AML-193 (cell line): ENCODE measurements around the gene MEF2B.
A peak's percentile ranks its signal among the peaks of the same experiment; 100 is the strongest.

Experiments
- DNase-seq, 2 experiments: peaks; one replicate each; lab custom pipeline; 2025; lab: John Stamatoyannopoulos, UW

The MEF2B gene

DNA sequence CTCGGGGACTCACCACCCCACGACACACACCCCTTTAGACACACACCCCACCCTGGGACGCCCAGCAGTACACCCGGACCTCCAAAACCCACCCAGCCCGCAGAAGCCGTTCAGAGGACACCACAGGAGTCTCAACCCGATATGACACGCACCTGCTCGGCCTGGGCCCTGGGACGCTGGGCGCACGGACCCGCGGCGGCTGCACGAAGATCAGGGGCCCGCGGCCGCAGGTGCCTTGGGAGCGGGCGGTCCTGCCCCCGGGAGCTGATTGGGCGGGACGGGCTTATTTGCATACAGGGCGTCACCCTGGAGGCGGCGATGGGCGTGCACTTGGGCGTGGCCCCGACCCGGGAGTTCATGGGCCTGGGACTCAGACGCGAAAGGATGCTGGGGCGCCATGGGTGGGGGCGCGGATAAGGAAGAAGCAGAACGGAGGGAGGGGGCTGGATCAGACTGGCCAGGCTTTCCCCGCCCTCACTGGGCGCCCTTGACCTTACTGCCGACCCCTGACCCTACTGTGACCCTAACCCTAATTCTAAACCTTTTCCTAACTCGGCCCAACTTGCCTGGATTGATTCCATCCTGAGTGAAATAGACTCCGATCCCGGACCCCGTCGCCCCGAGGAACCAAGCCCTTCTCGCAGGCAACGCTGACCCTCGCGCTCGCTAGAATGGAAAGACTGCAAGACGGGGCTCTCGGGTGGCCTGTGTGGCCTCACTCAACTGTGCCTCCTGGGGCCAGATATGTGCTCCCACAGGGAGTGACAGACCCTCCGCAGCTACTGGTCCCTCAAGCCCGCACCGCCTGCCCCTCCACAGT lies at the start of gene MEF2B:
MEF2B (minus strand) TSS at position 211 of the 820 bp plus-strand sequence. CDS start 19,528 bp downstream, outside the sequence.
- DNase-seq = no peak

DNA sequence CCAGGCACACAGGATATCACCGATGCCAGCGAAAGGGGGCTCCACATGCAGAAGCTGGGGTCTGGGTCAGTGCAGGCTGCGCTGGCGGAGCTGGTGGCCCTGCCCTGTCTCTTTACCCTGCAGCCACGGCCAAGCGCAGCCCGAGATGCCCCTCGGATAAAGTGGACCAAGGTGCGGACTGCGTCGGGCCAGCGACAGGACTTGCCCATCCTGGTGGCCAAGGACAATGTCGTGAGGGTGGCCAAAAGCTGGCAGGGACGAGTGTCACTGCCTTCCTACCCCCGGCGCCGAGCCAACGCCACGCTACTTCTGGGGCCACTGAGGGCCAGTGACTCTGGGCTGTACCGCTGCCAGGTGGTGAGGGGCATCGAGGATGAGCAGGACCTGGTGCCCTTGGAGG lies 48.8 kb upstream of the MEF2B start:
- DNase-seq = no peak

DNA sequence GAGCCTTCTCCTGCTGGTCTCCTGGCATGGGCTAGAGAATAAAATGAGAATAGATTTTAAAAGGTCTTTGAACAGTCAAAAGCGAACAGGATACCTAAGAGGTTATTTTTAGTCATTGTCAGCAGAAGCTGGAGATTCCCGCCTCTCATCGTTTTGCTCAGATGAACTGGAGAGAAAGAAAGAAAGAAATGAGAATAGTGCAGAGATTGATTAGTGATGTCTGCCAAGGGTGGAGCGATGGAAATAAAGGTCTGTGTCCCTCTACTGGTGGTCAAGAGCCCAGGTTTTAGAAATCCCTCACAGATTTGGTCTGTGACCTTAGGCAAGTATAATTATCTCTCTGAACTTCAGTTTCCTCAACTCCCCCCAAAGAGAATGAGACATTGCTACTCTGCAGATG lies 47.0 kb upstream of the MEF2B start:
- no peak for DNase-seq

DNA sequence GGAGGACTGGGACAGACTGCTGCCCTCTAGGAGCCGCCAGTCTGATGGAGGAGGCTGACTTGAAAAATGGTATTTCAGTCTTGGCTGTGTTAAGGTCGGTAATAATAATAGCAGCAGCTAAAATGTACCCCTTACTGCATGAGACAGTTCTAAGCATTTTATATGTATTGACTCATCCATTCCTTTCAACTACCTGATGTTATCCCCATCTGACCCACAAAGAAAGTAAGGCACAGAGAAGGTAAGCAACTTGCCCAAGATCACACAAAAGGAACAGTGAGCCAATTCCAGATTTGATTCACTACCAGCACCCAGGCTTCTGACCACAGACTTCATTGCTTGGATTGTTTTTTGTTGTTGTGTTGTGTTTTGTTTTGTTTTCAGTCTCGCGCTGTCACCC lies 45.7 kb upstream of the MEF2B start:
- no peak for DNase-seq

DNA sequence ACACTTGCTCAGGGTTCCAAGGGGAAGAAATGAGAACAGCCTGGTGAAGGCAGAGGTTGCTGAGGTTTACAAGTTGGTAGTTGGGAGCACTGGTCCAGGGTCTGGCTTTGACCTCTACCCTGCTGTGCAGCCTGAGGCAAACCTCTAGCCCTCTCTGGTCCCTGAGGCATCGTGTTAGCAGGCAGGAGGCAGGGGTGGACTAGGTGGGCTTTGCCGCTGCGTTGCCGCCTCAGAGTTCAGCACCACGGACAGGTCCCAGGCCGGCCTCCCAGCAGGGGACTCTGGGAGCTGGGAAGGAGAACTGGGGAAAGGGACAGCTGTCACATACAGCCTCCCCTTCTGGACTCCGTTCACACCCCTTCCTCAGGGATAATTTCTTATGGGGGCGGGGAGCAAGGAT lies 44.8 kb upstream of the MEF2B start:
- no peak for DNase-seq

DNA sequence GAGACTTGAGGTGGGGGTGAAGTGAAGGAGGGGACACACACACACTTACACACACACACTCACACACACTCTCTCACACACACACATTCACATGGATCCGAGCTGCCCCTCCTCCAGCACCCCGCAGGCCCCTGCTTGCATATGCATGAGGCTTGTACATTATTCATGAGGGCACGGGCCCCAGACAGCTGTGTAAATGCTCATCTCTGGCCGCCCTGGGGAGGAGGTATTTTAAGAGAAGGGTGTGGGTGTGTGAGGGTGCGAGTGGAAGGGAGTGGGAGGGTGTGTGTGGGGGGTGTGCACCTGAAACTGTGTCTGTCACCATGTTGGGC lies 44.1 kb upstream of the MEF2B start:
- no peak for DNase-seq

DNA sequence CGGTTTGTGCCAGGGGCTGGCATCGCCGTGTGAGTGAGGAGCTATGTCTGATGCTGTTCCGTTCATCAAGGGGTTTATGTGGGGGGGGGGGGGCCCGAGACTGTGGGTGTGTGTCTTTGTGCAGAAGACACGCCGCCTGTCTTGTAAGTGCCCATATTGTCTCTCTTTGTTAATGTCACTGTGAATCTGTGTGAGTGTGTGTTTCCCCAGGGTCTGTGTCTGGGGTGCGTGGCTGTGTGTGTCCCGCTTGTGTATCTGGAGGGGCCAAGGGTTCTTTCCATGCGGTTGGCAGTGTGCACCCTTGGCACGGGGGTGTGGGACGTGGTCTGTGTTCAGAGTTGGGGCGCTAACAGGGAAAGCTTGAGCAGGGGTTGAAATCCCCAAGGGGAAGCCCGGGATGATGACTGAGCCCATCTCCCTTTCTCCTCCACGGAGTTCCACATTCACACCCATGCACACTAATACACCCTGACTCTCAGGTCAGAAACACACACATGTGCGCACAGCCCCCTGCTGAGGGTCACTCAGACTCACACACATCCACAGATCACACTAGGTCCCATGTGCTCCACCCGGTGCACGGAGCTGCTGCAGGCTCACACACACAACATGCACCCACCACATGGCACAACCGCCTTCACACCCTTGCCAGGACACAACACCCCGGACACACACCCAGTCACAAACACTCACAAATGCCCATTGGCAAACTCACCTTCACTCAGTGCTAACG lies 43.5 kb upstream of the MEF2B start:
- DNase-seq = no peak

DNA sequence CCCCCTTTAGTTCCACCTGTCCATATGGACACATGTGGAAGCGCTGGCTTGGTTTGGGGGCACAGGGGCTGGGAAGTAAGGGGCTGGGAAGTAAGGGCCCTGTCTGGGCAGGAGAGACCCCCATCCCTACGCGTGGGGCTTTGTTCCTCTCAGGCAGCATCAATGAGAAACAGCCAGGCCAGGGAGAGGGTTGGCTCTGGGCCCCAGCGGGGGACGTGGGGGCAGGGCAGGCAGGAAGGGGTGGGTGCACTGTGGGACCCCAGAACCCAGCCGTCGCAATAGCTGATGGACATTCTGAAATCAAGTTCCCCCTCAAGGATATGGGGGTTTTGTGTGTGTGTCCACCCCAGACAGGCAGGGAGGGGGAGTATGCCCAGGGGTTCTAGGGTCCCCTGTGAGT lies 42.9 kb upstream of the MEF2B start:
- no peak for DNase-seq

DNA sequence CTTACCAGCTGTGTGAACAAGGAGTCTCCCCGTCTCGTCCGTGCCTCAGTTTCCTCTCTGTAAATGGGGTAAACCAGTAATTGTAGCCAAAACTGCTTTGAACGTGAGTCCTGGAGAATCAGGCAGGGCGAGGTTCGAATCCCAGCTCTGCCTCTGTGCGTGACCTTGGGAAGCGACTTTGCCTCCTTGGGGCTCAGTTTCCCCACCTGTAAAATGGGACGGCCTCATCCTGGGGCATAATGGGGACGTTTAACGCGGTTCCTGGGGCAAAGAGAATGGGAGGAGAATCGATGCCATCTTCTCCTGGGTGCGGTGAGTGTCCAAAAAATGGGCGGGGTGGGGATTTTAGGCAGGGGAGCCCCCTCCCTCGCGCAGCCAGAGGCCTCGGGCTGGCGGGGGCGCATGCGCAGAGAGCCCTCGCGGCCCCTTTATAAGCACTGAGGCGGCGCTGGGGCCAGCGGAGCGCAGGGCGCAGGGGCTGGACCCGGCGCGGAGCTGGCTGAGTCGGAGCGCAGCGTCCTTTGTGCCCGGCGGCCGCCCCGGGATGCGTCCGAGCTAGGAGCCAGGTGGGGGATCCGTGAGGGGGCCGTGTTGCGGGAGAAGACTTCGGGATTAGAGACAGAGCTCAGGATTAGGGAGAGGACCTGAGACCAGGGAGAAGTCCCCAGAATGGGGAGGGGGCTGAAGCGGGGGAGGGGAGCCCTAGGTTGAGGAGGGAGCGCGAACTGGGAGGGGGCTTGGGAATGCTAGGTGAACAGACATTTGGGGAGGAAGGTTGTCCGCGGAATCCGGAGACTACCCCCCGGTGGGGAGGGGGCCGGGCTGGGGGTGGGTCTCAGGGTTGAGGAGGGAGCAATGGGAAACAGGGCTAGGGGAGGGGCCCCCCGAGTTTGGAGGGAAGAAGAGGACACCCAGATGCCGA lies 41.7 kb upstream of the MEF2B start, which contains the start of gene NCAN:
NCAN (plus strand) TSS at position 460 of the 922 bp plus-strand sequence. CDS start 4,996 bp downstream, outside the sequence.
- DNase-seq = no peak

DNA sequence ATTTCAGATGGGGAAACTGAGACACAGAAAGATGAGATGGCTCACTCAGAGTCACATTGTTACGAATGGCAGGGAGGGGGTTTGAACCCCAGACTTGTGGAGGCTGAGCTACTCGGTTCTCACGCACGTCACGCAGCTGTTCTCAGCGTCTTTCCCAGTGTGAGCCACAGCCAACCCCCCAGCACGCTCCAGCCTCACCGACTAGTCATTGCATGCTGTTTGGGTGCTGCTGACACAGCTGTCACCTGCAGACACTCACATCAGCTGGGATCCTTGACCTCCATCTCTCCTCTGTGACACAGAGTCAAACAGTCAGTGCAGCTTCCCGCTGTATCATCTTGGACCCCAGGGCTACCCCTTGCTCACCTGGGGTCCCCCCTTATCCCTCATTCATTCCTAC lies 39.3 kb upstream of the MEF2B start:
- DNase-seq = no peak

DNA sequence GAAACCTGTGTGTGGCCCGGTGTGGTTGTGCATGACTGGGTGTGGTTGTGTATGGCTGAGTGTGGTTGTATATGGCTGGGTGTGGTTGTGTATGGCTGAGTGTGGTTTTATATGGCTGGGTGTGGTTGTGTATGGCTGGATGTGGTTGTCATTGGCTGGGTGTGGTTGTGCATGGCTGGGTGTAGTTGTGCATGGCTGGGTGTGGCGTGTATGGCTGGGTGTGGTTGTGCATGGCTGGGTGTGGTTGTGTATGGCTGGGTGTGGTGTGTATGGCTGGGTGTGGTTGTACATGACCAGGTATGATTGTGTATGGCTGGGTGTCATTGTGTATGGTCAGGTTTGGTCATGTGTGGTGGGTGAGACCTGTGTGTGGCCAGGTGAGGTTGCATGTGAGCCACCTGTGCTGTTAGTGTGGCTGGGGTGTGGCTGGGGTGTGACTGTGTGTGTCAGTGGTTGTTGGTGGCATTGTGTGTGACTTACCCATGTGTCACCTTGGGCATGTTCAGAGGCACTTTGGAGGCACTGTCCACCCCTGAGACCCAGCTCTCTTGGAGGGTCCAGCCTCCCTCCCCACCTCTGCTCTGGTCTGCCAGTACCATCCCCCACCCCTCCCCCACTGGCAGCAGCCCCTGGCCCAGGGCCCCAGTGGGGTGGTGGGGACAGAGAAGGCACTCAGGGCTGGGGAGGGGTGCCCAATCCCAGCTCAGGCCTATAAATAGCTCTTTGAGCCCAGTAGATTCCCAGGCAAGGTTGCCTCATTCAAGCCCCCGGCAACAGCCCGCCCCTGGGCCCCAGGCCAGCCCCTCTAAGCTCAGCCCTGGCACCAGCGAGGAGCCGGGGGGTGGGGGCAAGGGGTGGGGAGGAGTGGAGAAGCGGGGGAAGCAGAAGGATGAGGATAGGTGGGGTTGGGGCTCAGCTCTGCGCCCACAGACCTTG lies 37.8 kb upstream of the MEF2B start:
- no peak for DNase-seq

DNA sequence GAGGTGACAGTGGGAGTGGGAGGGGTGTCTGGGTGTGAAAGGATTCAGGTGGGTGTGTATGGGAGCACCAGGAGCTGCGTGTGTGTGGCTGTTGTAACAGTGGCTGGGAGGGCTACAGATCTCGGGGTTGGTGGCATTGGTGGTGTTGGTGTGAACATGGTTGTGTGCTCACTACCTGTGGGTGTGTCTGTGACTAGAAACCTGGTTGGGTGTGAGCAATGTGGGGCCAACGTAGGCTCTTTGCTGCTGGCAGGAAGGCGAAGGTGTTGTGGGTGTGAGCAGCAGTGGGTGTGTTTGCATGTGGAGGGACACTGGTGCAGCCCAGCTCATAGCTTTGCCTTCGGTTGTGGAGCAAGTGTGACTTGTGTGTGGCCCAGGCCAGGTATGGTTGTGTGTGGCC lies 36.9 kb upstream of the MEF2B start:
- no peak for DNase-seq

DNA sequence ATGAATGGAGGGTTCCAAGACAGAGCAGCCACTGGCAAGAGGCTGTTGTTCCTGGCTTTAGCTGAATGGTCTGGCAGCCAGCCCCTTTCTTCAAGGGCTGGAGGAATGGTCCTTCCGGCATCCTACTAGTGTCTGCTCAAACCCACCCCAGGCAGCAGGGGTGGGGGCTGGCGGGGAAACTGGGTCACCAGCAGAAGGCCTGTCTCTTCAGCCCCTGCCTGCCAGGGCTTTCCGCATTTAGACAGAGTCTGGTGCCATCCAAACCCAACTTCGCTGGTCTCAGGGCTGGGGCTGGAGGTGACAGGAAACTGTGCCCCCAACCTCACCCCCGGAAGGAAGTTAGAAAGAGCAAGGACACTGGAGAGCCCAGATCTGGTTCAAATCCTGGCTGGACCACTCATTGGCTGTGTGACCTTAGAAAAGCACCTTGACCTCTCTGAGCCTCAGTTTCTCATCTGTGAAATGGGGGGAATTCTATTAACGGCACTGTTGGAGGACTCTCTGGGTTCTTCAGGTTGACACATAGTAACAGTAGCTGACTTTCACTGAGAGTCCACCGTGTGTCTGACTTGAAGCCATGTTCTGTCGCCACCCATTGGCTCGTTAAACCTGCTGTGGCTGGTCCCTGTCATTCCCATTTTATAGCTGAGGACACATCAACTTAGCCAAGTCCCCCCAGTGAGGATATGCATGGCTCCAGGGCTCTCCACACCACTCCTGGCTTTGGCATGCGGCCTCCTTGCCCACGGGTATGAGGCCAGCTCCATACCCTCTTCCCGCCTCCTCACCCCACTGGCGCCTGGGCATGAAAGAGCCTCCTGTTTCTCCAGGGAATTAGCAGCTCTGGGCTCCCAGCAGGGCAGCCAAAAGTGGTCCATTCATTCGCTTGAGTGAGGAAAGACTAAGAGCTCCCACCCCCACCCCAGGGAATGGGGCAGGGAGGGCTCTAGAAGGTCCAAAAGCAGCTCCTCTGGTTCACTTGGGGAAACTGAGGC lies 35.6 kb upstream of the MEF2B start:
- DNase-seq = no peak

DNA sequence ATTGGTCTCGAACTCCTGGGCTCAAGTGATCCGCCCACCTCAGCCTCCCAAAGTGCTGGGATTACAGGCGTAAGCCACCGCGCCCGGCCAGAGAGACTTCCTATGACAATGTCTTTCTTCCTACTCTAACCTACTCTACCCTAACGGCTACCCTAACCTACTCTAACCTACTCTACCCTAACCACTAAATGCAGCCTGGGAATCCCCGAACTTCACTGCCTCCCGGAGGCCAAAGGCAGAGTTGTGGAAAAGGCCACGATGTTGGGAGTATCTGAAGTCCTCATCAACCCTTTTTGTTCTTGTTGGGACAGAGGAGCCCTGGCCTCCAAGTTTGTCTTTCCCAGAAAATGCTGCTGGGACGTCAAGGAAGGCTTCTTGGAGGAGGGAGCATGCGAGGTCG lies 34.1 kb upstream of the MEF2B start:
- DNase-seq = no peak

DNA sequence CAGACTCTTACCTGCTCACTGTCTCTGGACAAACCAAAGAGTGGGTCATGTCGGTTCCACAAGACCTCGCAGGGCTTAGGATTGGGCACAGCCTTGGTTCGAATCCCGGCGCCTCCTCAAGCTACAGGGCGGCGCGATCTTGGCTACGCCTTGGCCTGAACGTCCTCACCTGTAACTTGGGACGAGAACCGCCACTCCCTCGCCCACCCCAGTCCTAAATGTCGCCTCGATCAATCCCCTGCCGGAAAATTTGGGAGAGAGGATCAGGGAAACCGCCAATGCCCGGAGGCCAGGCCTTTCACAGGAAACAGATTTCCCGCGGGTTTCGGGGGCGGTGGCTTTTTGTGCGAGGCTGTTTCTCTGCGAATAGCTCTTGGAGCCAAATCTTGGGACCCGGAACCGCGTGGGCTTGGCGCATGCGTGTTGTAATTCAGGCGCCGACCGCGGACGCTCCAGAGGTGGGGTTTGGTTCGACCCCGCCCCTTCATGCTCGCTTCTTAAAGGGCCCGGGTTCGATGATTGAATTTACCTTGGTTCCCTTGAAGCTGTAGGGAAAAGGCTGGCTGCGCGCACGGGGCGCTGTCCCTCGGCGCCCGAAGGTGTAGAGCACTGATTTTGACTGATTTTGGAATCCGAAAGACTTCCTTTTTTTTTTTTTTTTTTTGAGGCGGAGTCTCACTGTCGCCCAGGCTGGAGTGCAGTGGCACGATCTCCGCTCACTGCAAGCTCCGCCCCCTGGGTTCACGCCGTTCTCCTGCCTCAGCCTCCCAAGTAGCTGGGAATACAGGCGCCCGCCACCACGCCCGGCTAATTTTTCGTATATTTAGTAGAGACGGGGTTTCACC lies 33.2 kb upstream of the MEF2B start, which contains the start of gene NR2C2AP:
NR2C2AP (minus strand) TSS at position 403 of the 845 bp plus-strand sequence; CDS start at position 49, 354 bp downstream.
- DNase-seq = peak; percentile 86 to 91

DNA sequence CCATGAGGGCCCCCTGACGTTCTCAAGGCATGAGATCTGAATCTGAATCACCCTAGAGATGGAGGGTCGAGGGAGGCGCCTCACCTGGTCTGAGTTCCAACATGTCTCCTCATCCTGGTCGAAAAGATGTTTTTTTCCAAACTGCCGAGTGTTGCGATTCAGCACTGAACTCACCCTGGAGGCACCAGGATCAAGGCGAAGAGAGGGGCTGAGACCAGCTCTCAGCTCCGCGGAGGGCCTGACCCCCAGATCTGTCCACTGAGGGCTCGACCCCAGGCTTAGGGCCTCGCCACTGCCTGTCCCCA lies 32.6 kb upstream of the MEF2B start:
- no peak for DNase-seq

DNA sequence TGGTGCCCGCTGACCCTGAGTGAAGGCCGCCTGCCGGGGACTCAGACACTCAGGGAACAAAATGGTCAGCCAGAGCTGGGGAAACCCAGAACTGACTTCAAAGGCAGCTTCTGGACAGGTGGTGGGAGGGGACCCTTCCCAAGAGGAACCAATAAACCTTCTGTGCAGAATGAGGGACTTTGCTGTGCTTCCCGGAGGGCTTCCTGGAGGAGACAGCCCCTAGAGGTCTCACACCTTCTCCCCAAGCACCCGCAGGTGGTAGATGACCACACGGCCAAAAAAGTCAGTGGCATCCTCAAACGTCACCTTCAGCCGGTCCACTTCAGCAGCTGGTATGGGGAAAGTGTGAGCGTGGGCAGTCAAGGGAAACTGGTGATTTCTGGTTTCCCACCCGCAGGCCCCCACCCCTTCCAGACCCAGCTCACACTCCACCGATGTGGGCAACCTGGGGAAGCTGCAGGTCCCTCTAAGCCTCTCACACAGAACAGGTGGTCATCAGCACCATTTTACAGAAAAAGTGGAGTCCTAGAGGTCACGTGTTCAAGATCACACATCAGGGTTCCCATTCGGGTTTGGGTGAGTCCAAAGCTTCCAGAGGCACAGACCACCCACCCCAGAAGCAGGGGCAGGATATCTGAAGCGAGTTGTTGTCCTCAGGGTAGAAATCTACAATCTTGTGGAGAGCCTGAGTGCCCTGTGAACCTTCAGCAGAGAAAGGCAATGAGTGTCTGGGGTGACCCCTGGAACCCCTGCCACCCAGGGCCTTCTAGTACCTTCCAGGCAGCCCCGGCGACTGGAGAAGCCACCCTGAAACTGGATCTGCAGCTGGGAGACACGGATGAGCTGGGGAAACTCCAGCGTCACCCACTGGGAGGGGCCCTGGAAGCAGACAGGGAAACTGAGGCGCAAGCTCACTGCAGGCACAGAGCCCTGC lies 31.9 kb upstream of the MEF2B start:
- no peak for DNase-seq

DNA sequence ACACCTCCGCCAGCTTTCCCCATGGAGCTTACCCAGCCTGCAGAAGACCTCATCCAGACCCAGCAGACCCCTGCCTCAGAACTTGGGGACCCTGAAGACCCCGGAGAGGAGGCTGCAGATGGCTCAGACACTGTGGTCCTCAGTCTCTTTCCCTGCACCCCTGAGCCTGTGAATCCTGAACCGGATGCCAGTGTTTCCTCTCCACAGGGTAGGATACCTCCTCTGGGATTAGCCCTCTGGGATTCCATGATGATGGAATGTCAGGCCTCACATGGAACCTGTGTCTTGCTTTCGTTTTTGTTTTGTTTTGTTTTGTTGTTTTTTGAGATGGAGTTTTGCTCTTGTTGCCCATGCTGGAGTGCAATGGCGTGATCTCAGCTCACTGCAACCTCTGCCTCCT lies 23.9 kb upstream of the MEF2B start:
- no peak for DNase-seq
